Adrenal gland (tissue), 12 donors: Measurements from ENCODE around the gene DHX30. TPM values are rescaled to one million over a fixed set of nuclear protein-coding genes. Genes with fewer than 3 reads are reported as not detected.

ENCODE experiments used
- DNase-seq, 7 donors: peaks; one replicate each; pipeline ENCODE4 v3.0.0-alpha.2; 2019 to 2020
- H3K27ac ChIP-seq, 5 donors: fragments of 200-600 bp; sonication (generic) in 4 of 5; 1 replicate in 3 of 5; 2 replicates in 2 of 5; pipeline versions ENCODE4 v1.5.1 to v1.8.0; 2016 to 2020; ENCODE audit warnings: mild to moderate bottlenecking in 1 of 5
- H3K27me3 ChIP-seq: fragments of 200-600 bp; 2 replicates; pipeline ENCODE4 v1.8.0; 2021
- H3K36me3 ChIP-seq, 2 donors: fragments of 200-600 bp; replicated peaks in 1 of 2; 1 replicate in 1 of 2; 2 replicates in 1 of 2; pipeline versions ENCODE4 v1.5.1 to v1.8.0; 2018 to 2022
- H3K4me1 ChIP-seq, 2 donors: fragments of 200-600 bp; replicated peaks in 1 of 2; 1 replicate in 1 of 2; 2 replicates in 1 of 2; pipeline versions ENCODE4 v1.5.1 to v1.8.0; 2018 to 2021
- H3K4me3 ChIP-seq, 4 donors: fragments of 200-600 bp; sonication (generic) in 3 of 4; one replicate each; pipeline ENCODE4 v1.5.1; 2016 to 2018
- H3K9me3 ChIP-seq, 3 donors: fragments of 200-600 bp; sonication (generic) in 1 of 3; replicated peaks in 1 of 3; 1 replicate in 2 of 3; 2 replicates in 1 of 3; pipeline versions ENCODE4 v1.5.1 to v1.8.0; 2016 to 2021
- POLR2A ChIP-seq, 2 donors: fragments of 450-650 bp; IDR thresholded peaks; one replicate each; pipeline ENCODE4 v1.6.1; 2017; ENCODE audit warnings: antibody characterized with exemption in 2 of 2, mild to moderate bottlenecking in 2 of 2, moderate library complexity in 1 of 2
- WGBS, 4 donors: extraction: QIAGEN DNeasy Blood & Tissue Kit in 2 of 4; methylation state at CpG; one replicate each; pipeline versions ENCODE4 v1.1.5 to v1.1.7; 2013 to 2017; 5-methylcytosine and 5-hydroxymethylcytosine counted together
- intact Hi-C, 2 donors: fragments of 100-400 bp; cut with DNase I; formaldehyde crosslinking; loops; one replicate each; pipeline versions ENCODE4 v1.14.1 to v1.15.0; 2022 to 2023
- polyA plus RNA-seq, 3 donors: library from polyadenylated mRNA; stranded (reverse); fragments of 200-250 nt in 2 of 3; fragments of 350-450 nt in 1 of 3; fragmentation: Illumina TruSeq in 1 of 3; extraction: RNeasy Lipid Tissue Mini Kit (QIAGEN cat#74804) in 1 of 3; gene quantifications; one replicate each; pipeline ENCODE4 v1.2.3, GENCODE V29; 2013 to 2014
- total RNA-seq, 9 donors: library from RNA; depleted of rRNA in 4 of 9; stranded (reverse); fragments of >200 nt in 4 of 9; fragments of 120-200 nt in 1 of 9; fragmentation: NEBNext Ultra II Directional in 1 of 9; extraction: Animal tissue kit (Norgen Biotek cat#: 25700) in 1 of 9; gene quantifications; one replicate each; pipeline versions ENCODE4 v1.1.0 to v1.2.4, GENCODE V29; 2013 to 2023
- TF ChIP-seq, protein P1 (sequence below), 6 experiments: fragments of 450-650 bp in 4 of 6; fragments of 200-600 bp in 2 of 6; sonication (generic) in 1 of 6; IDR thresholded peaks; 1 replicate in 5 of 6; 2 replicates in 1 of 6; pipeline versions ENCODE4 v1.5.1 to v1.8.0; 2016 to 2021; ENCODE audit warnings: antibody characterized with exemption in 6 of 6, mild to moderate bottlenecking in 2 of 6, moderate library complexity in 1 of 6
- donor health status: healthy with polysubstance abuse.
- donor health status: Bipolar disorder and iron deficiency.
- donor health status: DM: yes; HTN: yes; CAD: no.
- donor health status: DM: no; HTN: no; CAD: no.
- donor health status: DM: no; HTN: no; CAD: no.
- donor health status: DM: yes; HTN: yes; CAD: no.

DHX30 gene
- total and polyA plus RNA-seq, 12 donors, result 35.5 to 79.9 (median 62.2) TPM

- Histone ChIP-seq H3K4me3 (no peak overlapping the region), H3K36me3 (peaks cover 0 to 58% of the 10 kb centered on the region in 2 donors), H3K4me1 (peaks cover 9 to 15% of the 10 kb centered on the region in 2 donors), H3K27me3 (no peaks in the 10 kb centered on the region), H3K27ac (no peak overlapping the region), H3K9me3 (no peaks in the 10 kb centered on the region)
- 90 to 97% (median 93%) methylated on average over 12 to 14 of the region's 14 CpGs for WGBS, 4 donors
- intact Hi-C loops, result no loop called here
- TF ChIP-seq, protein P1, sequence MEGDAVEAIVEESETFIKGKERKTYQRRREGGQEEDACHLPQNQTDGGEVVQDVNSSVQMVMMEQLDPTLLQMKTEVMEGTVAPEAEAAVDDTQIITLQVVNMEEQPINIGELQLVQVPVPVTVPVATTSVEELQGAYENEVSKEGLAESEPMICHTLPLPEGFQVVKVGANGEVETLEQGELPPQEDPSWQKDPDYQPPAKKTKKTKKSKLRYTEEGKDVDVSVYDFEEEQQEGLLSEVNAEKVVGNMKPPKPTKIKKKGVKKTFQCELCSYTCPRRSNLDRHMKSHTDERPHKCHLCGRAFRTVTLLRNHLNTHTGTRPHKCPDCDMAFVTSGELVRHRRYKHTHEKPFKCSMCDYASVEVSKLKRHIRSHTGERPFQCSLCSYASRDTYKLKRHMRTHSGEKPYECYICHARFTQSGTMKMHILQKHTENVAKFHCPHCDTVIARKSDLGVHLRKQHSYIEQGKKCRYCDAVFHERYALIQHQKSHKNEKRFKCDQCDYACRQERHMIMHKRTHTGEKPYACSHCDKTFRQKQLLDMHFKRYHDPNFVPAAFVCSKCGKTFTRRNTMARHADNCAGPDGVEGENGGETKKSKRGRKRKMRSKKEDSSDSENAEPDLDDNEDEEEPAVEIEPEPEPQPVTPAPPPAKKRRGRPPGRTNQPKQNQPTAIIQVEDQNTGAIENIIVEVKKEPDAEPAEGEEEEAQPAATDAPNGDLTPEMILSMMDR (IDR thresholded peaks at IDR 0.05), result no peak
- TF ChIP-seq POLR2A (IDR thresholded peaks at IDR 0.05), result no peak
- no peak for DNase-seq
These were observed 52.0 kb downstream of the DHX30 start for GRCh38 chr3:47854720-47855455.

DNA sequence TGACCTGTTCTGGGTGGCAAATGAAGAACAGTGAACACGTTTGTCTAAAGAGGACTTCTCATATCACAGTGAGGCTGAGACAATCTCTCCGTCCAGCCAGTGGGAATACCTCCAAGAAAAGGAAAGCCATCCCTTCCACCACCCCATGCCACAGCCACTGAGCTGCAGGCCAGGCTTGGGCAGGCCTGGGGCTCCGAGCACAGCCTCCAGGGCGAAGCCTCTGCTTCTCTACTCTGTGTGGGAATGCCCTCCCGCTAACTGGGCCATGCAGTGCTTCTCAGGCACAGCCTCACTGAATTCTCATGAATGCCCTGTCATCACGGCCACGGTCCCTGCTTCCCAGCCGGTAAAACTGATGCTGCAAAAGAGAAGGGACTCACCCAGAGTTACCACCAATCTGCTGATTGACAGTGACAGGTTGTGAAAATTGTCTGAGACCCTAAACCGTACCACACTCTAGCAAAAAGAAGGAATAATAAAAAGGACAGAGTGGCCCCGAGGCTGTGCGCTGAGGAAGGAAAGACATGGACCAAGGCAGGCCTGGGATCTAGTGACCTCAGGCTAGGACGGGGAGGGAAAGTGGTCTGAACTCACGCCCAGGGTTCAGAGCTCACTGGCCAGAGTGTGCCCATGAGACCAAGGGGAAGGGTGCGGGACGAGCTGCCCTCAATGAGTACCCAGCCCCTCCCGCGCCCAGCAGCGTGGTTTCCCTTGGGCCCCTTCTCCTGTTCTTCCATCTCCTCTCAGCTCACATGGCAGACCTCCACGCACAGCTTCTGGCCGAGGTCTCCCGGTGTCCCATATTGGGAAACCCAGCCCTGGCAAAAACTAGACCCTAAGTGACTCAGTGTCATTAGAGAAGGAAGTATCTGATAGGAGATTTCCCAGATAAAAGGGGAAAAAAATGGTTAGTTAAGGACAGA lies 52.8 kb downstream of the DHX30 start:
- TF ChIP-seq POLR2A (IDR thresholded peaks at IDR 0.05), result peak in 1 of 2 donors; percentile 2
- TF ChIP-seq, protein P1 (IDR thresholded peaks at IDR 0.05), result no peak
- peak in 5 of 7 donors; percentile 52 to 68 (median 65) for DNase-seq
- no peak overlapping the region for H3K4me3 ChIP-seq
- H3K9me3 ChIP-seq, result no peaks in the 10 kb centered on the region
- H3K4me1 ChIP-seq, result peaks cover 9 to 15% of the 10 kb centered on the region in 2 donors
- peaks cover 0 to 51% of the 10 kb centered on the region in 2 donors for H3K36me3 ChIP-seq
- intact Hi-C loops, result no loop called here
- no peaks in the 10 kb centered on the region for H3K27me3 ChIP-seq
- peak overlapping the region in 3 of 5 donors; percentile 17 to 50 (median 28) for H3K27ac ChIP-seq
- WGBS, 4 donors, result 82 to 91% (median 88%) methylated on average over 17 to 21 of the region's 21 CpGs

- no peaks in the 10 kb centered on the region for H3K27me3 ChIP-seq
- peak in 6 of 7 donors; percentile 60 to 75 (median 72) for DNase-seq
- peaks cover 9 to 15% of the 10 kb centered on the region in 2 donors for H3K4me1 ChIP-seq
- H3K27ac ChIP-seq, result peak overlapping the region in 3 of 5 donors; percentile 28 to 50 (median 38)
- WGBS, 4 donors, result 61 to 70% (median 64%) methylated on average over 6 to 11 of the region's 11 CpGs
- TF ChIP-seq POLR2A (IDR thresholded peaks at IDR 0.05), result no peak
- TF ChIP-seq, protein P1 (IDR thresholded peaks at IDR 0.05), result no peak
- intact Hi-C loops, result no loop called here
- H3K9me3 ChIP-seq, result no peaks in the 10 kb centered on the region
- H3K36me3 ChIP-seq, result peaks cover 0 to 43% of the 10 kb centered on the region in 2 donors
- no peak overlapping the region for H3K4me3 ChIP-seq
These were observed 53.7 kb downstream of the DHX30 start for GRCh38 chr3:47856669-47857068.

GRCh38 chr3:47857151-47857550 lies 54.2 kb downstream of the DHX30 start:
- H3K4me1 ChIP-seq, result peaks cover 9 to 15% of the 10 kb centered on the region in 2 donors
- peaks cover 0 to 40% of the 10 kb centered on the region in 2 donors for H3K36me3 ChIP-seq
- no peaks in the 10 kb centered on the region for H3K9me3 ChIP-seq
- TF ChIP-seq POLR2A (IDR thresholded peaks at IDR 0.05), result no peak
- TF ChIP-seq, protein P1 (IDR thresholded peaks at IDR 0.05), result no peak
- DNase-seq, result no peak
- H3K27me3 ChIP-seq, result no peaks in the 10 kb centered on the region
- 90 to 100% (median 91%) methylated on average over 2 of the region's 2 CpGs for WGBS, 4 donors
- peak overlapping the region in 1 of 5 donors; percentile 50 for H3K27ac ChIP-seq
- intact Hi-C loops, result no loop called here
- no peak overlapping the region for H3K4me3 ChIP-seq
